Nephron progenitor cell (in vitro differentiated cells): Measurements from ENCODE around the gene AP2A2.

Source experiments
- DNase-seq: peaks from one replicate; pipeline ENCODE4 v3.0.0; 2021
- H3K27ac Mint-ChIP-seq: 2 replicates; pipeline ENCODE4 v1.8.0; 2021; ENCODE audit warnings: mild to moderate bottlenecking, moderate library complexity, mixed read lengths
- H3K27me3 Mint-ChIP-seq: 2 replicates; pipeline ENCODE4 v1.8.0; 2021; ENCODE audit warnings: mild to moderate bottlenecking, low read depth, mixed read lengths; ENCODE audit not compliant: poor library complexity
- H3K36me3 Mint-ChIP-seq: 2 replicates; pipeline ENCODE4 v1.8.0; 2021; ENCODE audit warnings: low read depth, mixed read lengths
- H3K4me1 Mint-ChIP-seq: 2 replicates; pipeline ENCODE4 v1.8.0; 2021; ENCODE audit warnings: mixed read lengths
- H3K4me3 Mint-ChIP-seq: 2 replicates; pipeline ENCODE4 v1.8.0; 2021; ENCODE audit warnings: mild to moderate bottlenecking, moderate library complexity, mixed read lengths
- H3K9me3 Mint-ChIP-seq: 2 replicates; pipeline ENCODE4 v1.8.0; 2021; ENCODE audit warnings: mild to moderate bottlenecking, moderate library complexity, mixed read lengths
- TF ChIP-seq, protein P1 (sequence below): fragments of 200-600 bp; sonication (generic); IDR thresholded peaks from 2 replicates; pipeline ENCODE4 v1.5.0; 2021; ENCODE audit warnings: antibody characterized with exemption

Gene AP2A2

DNA sequence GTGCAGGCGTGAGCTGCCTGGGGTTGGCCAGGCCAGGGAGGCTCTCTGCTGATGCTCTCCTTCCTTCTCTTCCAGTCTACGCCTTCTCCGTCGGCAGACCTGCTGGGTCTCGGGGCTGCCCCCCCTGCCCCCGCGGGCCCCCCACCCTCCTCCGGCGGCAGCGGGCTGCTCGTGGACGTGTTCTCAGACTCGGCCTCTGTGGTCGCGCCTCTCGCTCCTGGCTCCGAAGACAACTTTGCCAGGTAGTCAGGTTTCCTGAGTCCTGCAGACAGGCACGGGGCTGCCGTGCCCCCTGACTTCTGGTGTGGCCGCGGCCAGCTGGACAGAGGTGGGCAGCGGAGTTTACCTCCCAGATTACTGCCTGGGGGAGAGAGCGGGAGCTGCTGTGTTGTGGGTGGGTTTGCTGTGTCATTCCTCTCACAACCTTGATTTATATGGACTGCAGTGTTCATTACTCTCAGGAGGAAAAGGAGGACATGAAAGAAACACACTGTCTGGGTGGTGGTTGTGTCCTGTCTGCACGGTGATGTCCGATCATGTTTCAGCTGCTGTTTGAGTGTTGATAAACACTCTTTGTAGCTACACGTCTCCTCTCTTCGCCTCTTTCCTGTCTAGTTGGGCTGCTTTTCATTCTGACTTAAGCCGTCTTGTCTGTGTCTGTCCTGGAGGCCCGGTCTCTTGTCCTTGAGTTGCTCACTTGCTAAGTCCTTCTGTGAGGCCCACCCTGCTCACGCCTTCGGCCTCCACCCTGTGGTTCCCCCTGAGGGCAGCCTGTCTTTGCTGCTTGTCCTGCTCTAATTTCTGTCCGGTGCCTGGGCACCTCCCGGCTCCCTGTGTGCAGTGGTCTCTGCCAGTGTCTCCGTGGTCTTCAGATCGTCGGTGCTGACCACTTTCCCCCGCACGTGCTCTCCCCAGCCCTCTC, 74.9 kb downstream of the AP2A2 start:
- Mint-ChIP-seq H3K4me3 (peak overlapping the region; percentile 64), H3K9me3 (no peaks in the 10 kb centered on the region), H3K27me3 (no peaks in the 10 kb centered on the region), H3K4me1 (peaks cover 65% of the 10 kb centered on the region), H3K27ac (peak overlapping the region; percentile 84), H3K36me3 (peaks cover 32% of the 10 kb centered on the region)
- TF ChIP-seq, protein P1, sequence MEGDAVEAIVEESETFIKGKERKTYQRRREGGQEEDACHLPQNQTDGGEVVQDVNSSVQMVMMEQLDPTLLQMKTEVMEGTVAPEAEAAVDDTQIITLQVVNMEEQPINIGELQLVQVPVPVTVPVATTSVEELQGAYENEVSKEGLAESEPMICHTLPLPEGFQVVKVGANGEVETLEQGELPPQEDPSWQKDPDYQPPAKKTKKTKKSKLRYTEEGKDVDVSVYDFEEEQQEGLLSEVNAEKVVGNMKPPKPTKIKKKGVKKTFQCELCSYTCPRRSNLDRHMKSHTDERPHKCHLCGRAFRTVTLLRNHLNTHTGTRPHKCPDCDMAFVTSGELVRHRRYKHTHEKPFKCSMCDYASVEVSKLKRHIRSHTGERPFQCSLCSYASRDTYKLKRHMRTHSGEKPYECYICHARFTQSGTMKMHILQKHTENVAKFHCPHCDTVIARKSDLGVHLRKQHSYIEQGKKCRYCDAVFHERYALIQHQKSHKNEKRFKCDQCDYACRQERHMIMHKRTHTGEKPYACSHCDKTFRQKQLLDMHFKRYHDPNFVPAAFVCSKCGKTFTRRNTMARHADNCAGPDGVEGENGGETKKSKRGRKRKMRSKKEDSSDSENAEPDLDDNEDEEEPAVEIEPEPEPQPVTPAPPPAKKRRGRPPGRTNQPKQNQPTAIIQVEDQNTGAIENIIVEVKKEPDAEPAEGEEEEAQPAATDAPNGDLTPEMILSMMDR: no peak
- DNase-seq: peak; percentile 45

DNA sequence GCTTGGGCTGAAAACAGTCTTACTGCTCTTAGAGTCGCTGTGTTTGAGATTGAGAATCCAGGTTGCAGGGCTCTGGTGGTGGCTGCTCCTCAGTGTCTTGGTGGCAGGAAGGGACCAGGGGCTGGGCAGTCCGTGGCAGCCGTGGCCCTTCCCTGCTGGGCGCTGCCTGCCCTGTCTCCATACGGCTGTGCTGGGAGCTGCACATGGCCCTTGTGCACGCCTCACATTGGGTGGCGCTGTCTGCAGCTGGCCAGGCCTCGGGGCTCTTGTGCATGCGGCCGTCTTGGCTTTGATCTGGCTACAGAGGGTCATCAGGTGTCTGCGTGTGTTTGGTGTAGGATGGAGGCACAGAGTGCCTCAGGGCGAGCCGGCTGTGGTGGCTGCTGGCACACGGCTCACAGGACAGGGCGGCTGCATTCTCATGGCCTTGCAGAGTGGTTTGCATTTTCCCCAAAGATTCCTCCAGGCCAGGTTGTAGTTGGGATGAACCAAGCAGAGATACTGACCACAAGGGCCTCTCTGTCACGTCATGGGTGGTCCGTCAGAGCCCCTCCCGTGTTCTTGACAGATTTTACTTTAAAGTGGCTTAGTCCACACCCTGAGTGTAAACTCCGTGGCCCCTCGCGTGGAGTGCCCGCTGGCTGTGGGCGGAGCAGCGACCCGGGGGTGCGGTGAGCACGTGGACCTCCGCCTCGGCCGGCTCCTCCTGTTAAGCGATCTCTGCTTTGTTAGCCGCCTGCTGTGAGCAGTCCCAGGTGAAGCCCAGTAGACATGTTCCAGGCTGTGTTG, 76.1 kb downstream of the AP2A2 start:
- Mint-ChIP-seq H3K36me3 (peaks cover 32% of the 10 kb centered on the region), H3K27ac (peak overlapping the region; percentile 84), H3K27me3 (no peaks in the 10 kb centered on the region), H3K4me1 (peaks cover 65% of the 10 kb centered on the region), H3K4me3 (peak overlapping the region; percentile 64), H3K9me3 (no peaks in the 10 kb centered on the region)
- DNase-seq: no peak
- TF ChIP-seq, protein P1: no peak

GRCh38 chr11:1002406-1002984, 76.8 kb downstream of the AP2A2 start:
- H3K9me3 Mint-ChIP-seq: no peaks in the 10 kb centered on the region
- no peak overlapping the region for H3K27ac Mint-ChIP-seq
- no peak for DNase-seq

GRCh38 chr11:1003159-1003558, 77.5 kb downstream of the AP2A2 start:
- Mint-ChIP-seq H3K4me3 (no peak overlapping the region), H3K27me3 (no peaks in the 10 kb centered on the region), H3K9me3 (no peaks in the 10 kb centered on the region), H3K27ac (peak overlapping the region; percentile 36), H3K36me3 (peaks cover 32% of the 10 kb centered on the region), H3K4me1 (peaks cover 63% of the 10 kb centered on the region)
- DNase-seq: no peak
- TF ChIP-seq, protein P1: no peak

More at GRCh38 chr11:1002406-1002984, 76.8 kb downstream of the AP2A2 start:
- peaks cover 65% of the 10 kb centered on the region for H3K4me1 Mint-ChIP-seq
- TF ChIP-seq, protein P1: no peak
- no peak overlapping the region for H3K4me3 Mint-ChIP-seq
- peaks cover 32% of the 10 kb centered on the region for H3K36me3 Mint-ChIP-seq
- H3K27me3 Mint-ChIP-seq: no peaks in the 10 kb centered on the region

DNA sequence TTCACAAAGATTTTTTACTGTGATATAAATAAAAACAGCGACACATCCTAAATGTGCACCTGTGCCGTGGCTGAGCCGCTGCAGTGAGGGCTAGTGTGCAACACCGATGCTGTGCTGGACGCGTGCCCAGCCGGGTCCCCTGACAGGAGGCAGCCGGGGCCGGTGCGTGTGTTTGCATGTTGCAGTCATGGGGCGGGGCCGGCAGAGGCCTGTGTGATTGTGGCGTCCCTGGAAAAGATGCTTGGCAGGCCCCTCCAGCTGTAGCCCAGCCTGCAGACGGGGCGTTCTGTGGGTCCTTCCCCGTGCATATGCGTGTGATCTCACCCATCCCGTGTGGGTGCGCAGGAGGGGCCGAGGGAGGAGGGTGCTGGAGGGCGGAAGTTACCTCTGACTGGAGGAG, 80.3 kb downstream of the AP2A2 start:
- DNase-seq: no peak
- no peaks in the 10 kb centered on the region for H3K9me3 Mint-ChIP-seq
- TF ChIP-seq, protein P1: no peak
- peaks cover 34% of the 10 kb centered on the region for H3K36me3 Mint-ChIP-seq
- peak overlapping the region; percentile 51 for H3K27ac Mint-ChIP-seq
- H3K27me3 Mint-ChIP-seq: no peaks in the 10 kb centered on the region
- H3K4me3 Mint-ChIP-seq: no peak overlapping the region
- H3K4me1 Mint-ChIP-seq: peaks cover 48% of the 10 kb centered on the region
